Astrocyte (in vitro differentiated cells and primary cell): Measurements from ENCODE around the gene OR6C76.
"Not testable (repeated sequence)": the region's sequence is repeated elsewhere in the genome, so short reads cannot be mapped to it uniquely, and the experiment has no call there.

Experiments used
- CTCF ChIP-seq: IDR thresholded peaks from 2 replicates; pipeline ENCODE4 v1.5.1; 2011; ENCODE audit warnings: low read depth, mild to moderate bottlenecking, inconsistent platforms, low read length, moderate library complexity; ENCODE audit not compliant: insufficient read depth
- EZH2 ChIP-seq: IDR thresholded peaks from 2 replicates; pipeline ENCODE4 v1.6.1; 2012; ENCODE audit warnings: mild to moderate bottlenecking, low read length, inconsistent platforms; ENCODE audit not compliant: insufficient read depth

- not testable (repeated sequence) for TF ChIP-seq EZH2, CTCF
Observed at GRCh38 chr12:55413498-55414388, 12.3 kb upstream of the OR6C76 start.
